Progenitor cell of endocrine pancreas (in vitro differentiated cells): ENCODE results near the gene APP. TPM values are rescaled to one million over a fixed set of nuclear protein-coding genes. Genes with fewer than 3 reads are reported as not detected.

Experiments
- DNase-seq: peaks from one replicate; pipeline ENCODE4 v3.0.0; 2021; ENCODE audit warnings: low spot score; ENCODE audit not compliant: unreplicated experiment
- H3K27ac Mint-ChIP-seq: 2 replicates; pipeline ENCODE4 v1.8.0; 2021; ENCODE audit warnings: mild to moderate bottlenecking, moderate library complexity, mixed read lengths
- H3K27me3 Mint-ChIP-seq: 2 replicates; pipeline ENCODE4 v1.8.0; 2021; ENCODE audit warnings: mixed read lengths
- H3K36me3 Mint-ChIP-seq: 2 replicates; pipeline ENCODE4 v1.8.0; 2022; ENCODE audit warnings: mixed read lengths; ENCODE audit not compliant: insufficient read depth
- H3K4me1 Mint-ChIP-seq: 2 replicates; pipeline ENCODE4 v1.8.0; 2021; ENCODE audit warnings: low read depth, mixed read lengths
- H3K4me3 Mint-ChIP-seq: 2 replicates; pipeline ENCODE4 v1.8.0; 2021; ENCODE audit warnings: low read depth, mild to moderate bottlenecking, moderate library complexity, mixed read lengths
- H3K9me3 Mint-ChIP-seq: 2 replicates; pipeline ENCODE4 v1.8.0; 2021; ENCODE audit warnings: low read depth, mixed read lengths
- CTCF ChIP-seq: fragments of 200-600 bp; sonication (generic); IDR thresholded peaks from one replicate; pipeline ENCODE4 v1.5.0; 2021; ENCODE audit warnings: antibody characterized with exemption, mild to moderate bottlenecking; ENCODE audit not compliant: unreplicated experiment
- total RNA-seq: library from RNA; stranded (reverse); gene quantifications from 2 replicates; pipeline ENCODE4 v1.2.1, GENCODE V29; 2021

Gene APP
- total RNA-seq, 1 donor from 2014 or later = 631 TPM

- H3K27ac Mint-ChIP-seq = peak overlapping the region; percentile 88
- no peak overlapping the region for H3K4me3 Mint-ChIP-seq
- peaks cover 53% of the 10 kb centered on the region for H3K4me1 Mint-ChIP-seq
- peaks cover 2% of the 10 kb centered on the region for H3K9me3 Mint-ChIP-seq
- DNase-seq = no peak
- no peaks in the 10 kb centered on the region for H3K27me3 Mint-ChIP-seq
- H3K36me3 Mint-ChIP-seq = peaks cover 41% of the 10 kb centered on the region
- TF ChIP-seq CTCF = no peak
Measured at GRCh38 chr21:26001356-26001755, 169.2 kb downstream of the APP start.

- Mint-ChIP-seq H3K27me3 (no peaks in the 10 kb centered on the region), H3K4me3 (no peak overlapping the region), H3K9me3 (peaks cover 2% of the 10 kb centered on the region), H3K27ac (peak overlapping the region; percentile 97), H3K4me1 (peaks cover 51% of the 10 kb centered on the region), H3K36me3 (peaks cover 41% of the 10 kb centered on the region)
- no peak for DNase-seq
- TF ChIP-seq CTCF = no peak
Measured at GRCh38 chr21:25999921-26000582, 170.5 kb downstream of the APP start.

GRCh38 chr21:25997788-25998611 is 172.6 kb downstream of the APP start:
- peaks cover 49% of the 10 kb centered on the region for H3K4me1 Mint-ChIP-seq
- H3K36me3 Mint-ChIP-seq = peaks cover 39% of the 10 kb centered on the region
- peaks cover 2% of the 10 kb centered on the region for H3K9me3 Mint-ChIP-seq
- H3K27me3 Mint-ChIP-seq = no peaks in the 10 kb centered on the region
- peak; percentile 31 for DNase-seq
- peak overlapping the region; percentile 98 for H3K27ac Mint-ChIP-seq
- peak overlapping the region; percentile 31 for H3K4me3 Mint-ChIP-seq
- no peak for TF ChIP-seq CTCF

DNA sequence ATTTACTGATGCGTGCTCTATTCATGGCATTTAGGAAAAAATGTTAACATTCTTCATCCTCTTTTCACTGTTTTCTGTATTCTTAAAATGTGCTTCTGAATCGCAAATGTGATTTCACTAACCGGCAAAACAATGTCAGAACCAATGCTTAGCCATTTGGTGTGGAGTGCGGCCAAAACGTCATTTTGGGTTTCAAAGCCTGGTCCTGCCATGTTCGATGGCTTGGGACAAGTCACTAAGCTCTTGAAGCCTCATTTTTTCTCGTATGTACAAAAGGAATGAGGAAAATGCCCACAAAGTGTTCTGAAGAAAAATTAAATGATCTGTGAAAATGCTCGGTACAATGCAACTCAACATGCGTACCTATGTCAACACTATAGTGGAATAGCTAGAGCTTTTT is 175.3 kb downstream of the APP start:
- Mint-ChIP-seq H3K4me3 (no peak overlapping the region), H3K36me3 (peaks cover 36% of the 10 kb centered on the region), H3K27ac (peak overlapping the region; percentile 65)

More for the DNA sequence above, 175.3 kb downstream of the APP start:
- no peaks in the 10 kb centered on the region for H3K9me3 Mint-ChIP-seq
- no peak for DNase-seq
- peaks cover 40% of the 10 kb centered on the region for H3K4me1 Mint-ChIP-seq
- H3K27me3 Mint-ChIP-seq = no peaks in the 10 kb centered on the region
- no peak for TF ChIP-seq CTCF
